Measurements from ENCODE around the gene KIF1A. TPM values are rescaled to one million over a fixed set of nuclear protein-coding genes. Genes with fewer than 3 reads are reported as not detected.

KIF1A gene
- total and polyA plus RNA-seq, 2 donors (not counting 3 experiments of a cell fraction or from before 2014, with no cell fraction given), result 0.11 to 0.64 TPM

GRCh38 chr2:240701736-240702639 lies 118.0 kb downstream of the KIF1A start:
- H3K9me1 ChIP-seq (replicated peaks; ENCODE audit: control insufficient read depth, extremely low read depth, insufficient read depth, low read length), result no peaks in the 10 kb centered on the region
- no peaks in the 10 kb centered on the region for H3K4me1 ChIP-seq (ENCODE audit: control insufficient read depth, extremely low read depth, insufficient read depth, low read length)
- H3K36me3 ChIP-seq (ENCODE audit: control insufficient read depth in 2 of 2, extremely low read depth in 1 of 2, insufficient read depth in 2 of 2, low read length in 2 of 2), result no peaks in the 10 kb centered on the region
- no peak overlapping the region for H2AFZ ChIP-seq (ENCODE audit: low read depth, low read length)
- intact Hi-C loops (cut with micrococcal nuclease), result no loop called here
- no peaks in the 10 kb centered on the region for H3K27me3 ChIP-seq (ENCODE audit: control insufficient read depth in 2 of 2, insufficient read depth in 2 of 2, low read length in 2 of 2)
- no TSS peak for BruUV-seq (replicated peaks)
- dilution Hi-C loops (cut with MboI; ENCODE audit: extremely low pct_ligation_motif_present, low sequenced_read_pairs), result no loop called here
- ChIA-PET POLR2A (no interaction called here), CTCF (interaction anchor here (0.7 kb wide), 1 partner anchor 1559 kb away, joined by 5 read pairs; no protein-coding TSS in a partner anchor)
- FAIRE-seq (no peak), DNase-seq (ENCODE audit: low read depth, low spot score) (no peak)
- TF ChIP-seq FOS (IDR thresholded peaks at IDR 0.05; ENCODE audit: borderline replicate concordance, insufficient read depth, low read length) (no peak), MYC (IDR thresholded peaks at IDR 0.05; ENCODE audit: low read depth, low read length) (no peak), GATA2 (IDR thresholded peaks at IDR 0.05; ENCODE audit: insufficient read depth, insufficient read length, low read depth, low read length) (no peak), MAX (IDR thresholded peaks at IDR 0.05; ENCODE audit: insufficient read depth, insufficient read length) (no peak), POLR2AphosphoS5 (IDR thresholded peaks at IDR 0.05; ENCODE audit: insufficient read depth, low read depth, low read length) (no peak), POLR2A (IDR thresholded peaks at IDR 0.05; ENCODE audit: low read depth, low read length) (no peak), CTCF (IDR thresholded peaks at IDR 0.05; ENCODE audit: extremely low read depth in 1 of 2, insufficient read depth in 1 of 2, low read depth in 1 of 2, low read length in 2 of 2) (no peak), JUN (IDR thresholded peaks at IDR 0.05; ENCODE audit: borderline replicate concordance, insufficient read depth, insufficient read length, low read depth) (no peak), EZH2 (IDR thresholded peaks at IDR 0.05; ENCODE audit: borderline replicate concordance, low read depth, low read length, severe bottlenecking) (no peak)
- no peaks in the 10 kb centered on the region for H4K20me1 ChIP-seq (replicated peaks; ENCODE audit: control insufficient read depth, extremely low read depth, insufficient read depth, low read length)
- no peak overlapping the region for H3K27ac ChIP-seq (ENCODE audit: insufficient read depth, low read depth, low read length)
- H3K79me2 ChIP-seq (ENCODE audit: control insufficient read depth, insufficient read depth, low read length), result no peaks in the 10 kb centered on the region
- no peak overlapping the region for H3K4me2 ChIP-seq (ENCODE audit: insufficient read depth, low read length)
- no peak overlapping the region for H3K9ac ChIP-seq (replicated peaks; ENCODE audit: extremely low read depth, insufficient read depth, low read length)
- H3K4me3 ChIP-seq (replicated peaks in 1 of 3; ENCODE audit: insufficient read depth in 1 of 3, low read depth in 1 of 3, low read length in 3 of 3), result no peak overlapping the region
- no peaks in the 10 kb centered on the region for H3K9me3 ChIP-seq (replicated peaks; ENCODE audit: control insufficient read depth, insufficient read depth, low read length)

Data from endothelial cell of umbilical vein (primary cell).